EH (cell line): ENCODE measurements around the gene MEF2A.
A peak's percentile ranks its signal among the peaks of the same experiment; 100 is the strongest.

Source experiments
- DNase-seq: peaks from one replicate; pipeline ENCODE4 v3.0.0-alpha.2; 2015; ENCODE audit warnings: low read depth

Gene MEF2A

GRCh38 chr15:99605990-99606389 lies 40.2 kb downstream of the MEF2A start:
- DNase-seq, result no peak

GRCh38 chr15:99606646-99607045 lies 40.9 kb downstream of the MEF2A start:
- no peak for DNase-seq

GRCh38 chr15:99613481-99613880 lies 47.7 kb downstream of the MEF2A start:
- no peak for DNase-seq

- peak; percentile 41 for DNase-seq
These were observed 48.3 kb downstream of the MEF2A start for GRCh38 chr15:99613887-99614647.

GRCh38 chr15:99614749-99615288 lies 49.0 kb downstream of the MEF2A start:
- DNase-seq, result peak; percentile 9

- no peak for DNase-seq
These were observed 49.7 kb downstream of the MEF2A start for GRCh38 chr15:99615460-99615859.

- DNase-seq, result no peak
These were observed 50.3 kb downstream of the MEF2A start for GRCh38 chr15:99616129-99616528.

- DNase-seq, result no peak
These were observed 51.1 kb downstream of the MEF2A start for GRCh38 chr15:99616773-99617342.

- peak; percentile 24 for DNase-seq
These were observed 53.2 kb downstream of the MEF2A start for GRCh38 chr15:99618941-99619411.

- DNase-seq, result no peak
These were observed 53.9 kb downstream of the MEF2A start for GRCh38 chr15:99619712-99620111.

GRCh38 chr15:99620178-99620577 lies 54.4 kb downstream of the MEF2A start:
- DNase-seq, result no peak

- no peak for DNase-seq
These were observed 56.0 kb downstream of the MEF2A start for GRCh38 chr15:99621767-99622166.

- no peak for DNase-seq
These were observed 62.7 kb downstream of the MEF2A start for GRCh38 chr15:99628374-99629001.

- no peak for DNase-seq
These were observed 64.9 kb downstream of the MEF2A start for GRCh38 chr15:99630607-99631131.

- no peak for DNase-seq
These were observed 65.5 kb downstream of the MEF2A start for GRCh38 chr15:99631255-99631654.

- DNase-seq, result no peak
These were observed 66.7 kb downstream of the MEF2A start for GRCh38 chr15:99632521-99632920.

- no peak for DNase-seq
These were observed 67.9 kb downstream of the MEF2A start for GRCh38 chr15:99633655-99634054.

- no peak for DNase-seq
These were observed 68.8 kb downstream of the MEF2A start for GRCh38 chr15:99634576-99634975.

- DNase-seq, result no peak
These were observed 69.4 kb downstream of the MEF2A start for GRCh38 chr15:99635145-99635544.

- no peak for DNase-seq
These were observed 70.0 kb downstream of the MEF2A start for GRCh38 chr15:99635794-99636193.

GRCh38 chr15:99644913-99645542 lies 79.2 kb downstream of the MEF2A start:
- DNase-seq, result no peak

GRCh38 chr15:99645543-99645935 lies 79.8 kb downstream of the MEF2A start:
- DNase-seq, result no peak
